Osteoblast (primary cell): ENCODE results near the gene SH3TC1. TPM values are rescaled to one million over a fixed set of nuclear protein-coding genes. Genes with fewer than 3 reads are reported as not detected.

Experiments used
- DNase-seq: peaks from one replicate; pipeline ENCODE4 v3.0.0; 2011; ENCODE audit warnings: low spot score, mixed read lengths; ENCODE audit not compliant: insufficient read length; ENCODE audit errors: missing footprints
- H2AFZ ChIP-seq: 2 replicates; pipeline ENCODE4 v1.6.0; 2011; ENCODE audit warnings: mild to moderate bottlenecking, low read length
- H3K27ac ChIP-seq: 2 replicates; pipeline ENCODE4 v1.5.1; 2011; ENCODE audit warnings: mild to moderate bottlenecking, low read depth, low read length, moderate library complexity
- H3K27me3 ChIP-seq: 2 replicates; pipeline ENCODE4 v1.6.0; 2012; ENCODE audit warnings: mild to moderate bottlenecking, control low read depth, inconsistent platforms, low read length, moderate library complexity; ENCODE audit not compliant: insufficient read depth
- H3K36me3 ChIP-seq: 2 replicates; pipeline ENCODE4 v1.5.1; 2011; ENCODE audit warnings: mild to moderate bottlenecking, low read length, control low read depth, moderate library complexity; ENCODE audit not compliant: insufficient read depth
- H3K4me1 ChIP-seq: 2 replicates; pipeline ENCODE4 v1.5.1; 2011; ENCODE audit warnings: mild to moderate bottlenecking, low read length, control low read depth, moderate library complexity; ENCODE audit not compliant: insufficient read depth
- H3K4me2 ChIP-seq: 2 replicates; pipeline ENCODE4 v1.6.0; 2011; ENCODE audit warnings: mild to moderate bottlenecking, low read length; ENCODE audit not compliant: insufficient read depth
- H3K4me3 ChIP-seq: fragments of 200-600 bp; sonication (generic); 3 replicates; pipeline ENCODE4 v1.5.1; 2012; ENCODE audit warnings: mild to moderate bottlenecking, low read length, inconsistent platforms; ENCODE audit not compliant: insufficient read depth
- H3K79me2 ChIP-seq: 2 replicates; pipeline ENCODE4 v1.6.0; 2012; ENCODE audit warnings: mild to moderate bottlenecking, low read length, control low read depth, inconsistent platforms; ENCODE audit not compliant: insufficient read depth
- H3K9me3 ChIP-seq: 2 replicates; pipeline ENCODE4 v1.5.1; 2011; ENCODE audit warnings: low read depth, low read length, control low read depth
- H4K20me1 ChIP-seq: 2 replicates; pipeline ENCODE4 v1.6.0; 2012; ENCODE audit warnings: mild to moderate bottlenecking, low read length, control low read depth; ENCODE audit not compliant: insufficient read depth
- total RNA-seq: library from RNA; depleted of rRNA; stranded (reverse); fragments of >200 nt; gene quantifications from 2 replicates; pipeline ENCODE4 v1.2.3, GENCODE V29; 2012
- TF ChIP-seq, protein P1 (sequence below): IDR thresholded peaks from 2 replicates; pipeline ENCODE4 v1.5.1; 2011; ENCODE audit warnings: mild to moderate bottlenecking, low read depth, low read length, moderate library complexity; ENCODE audit errors: extremely low read depth

The SH3TC1 gene
- total RNA-seq, 1 donor = 3.6 TPM

DNA sequence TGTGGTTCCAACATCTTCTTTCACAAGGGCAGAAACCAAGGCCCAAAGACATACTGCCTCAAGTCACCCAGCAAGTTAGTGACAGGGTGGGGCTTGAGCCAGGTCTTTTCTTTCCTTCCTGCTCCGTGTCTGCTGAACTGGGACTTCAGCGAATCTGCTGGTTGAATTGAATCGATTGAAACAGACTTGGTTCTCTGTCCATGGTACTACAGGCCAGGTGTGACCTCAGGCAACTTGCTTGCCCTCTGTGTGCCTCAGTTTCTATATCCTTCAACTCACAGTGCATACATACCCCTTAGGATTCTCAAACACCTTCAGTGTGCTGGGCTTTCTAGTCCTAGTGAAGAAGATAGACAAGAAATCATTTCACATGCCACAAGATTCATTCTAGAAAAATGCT, 38.5 kb upstream of the SH3TC1 start:
- Histone ChIP-seq H3K27me3 (peaks cover 36% of the 10 kb centered on the region), H3K4me3 (no peak overlapping the region), H3K36me3 (no peaks in the 10 kb centered on the region), H2AFZ (no peak overlapping the region), H3K79me2 (no peaks in the 10 kb centered on the region), H3K4me2 (no peak overlapping the region), H4K20me1 (no peaks in the 10 kb centered on the region), H3K27ac (no peak overlapping the region), H3K4me1 (peaks cover 10% of the 10 kb centered on the region), H3K9me3 (no peaks in the 10 kb centered on the region)
- TF ChIP-seq, protein P1, sequence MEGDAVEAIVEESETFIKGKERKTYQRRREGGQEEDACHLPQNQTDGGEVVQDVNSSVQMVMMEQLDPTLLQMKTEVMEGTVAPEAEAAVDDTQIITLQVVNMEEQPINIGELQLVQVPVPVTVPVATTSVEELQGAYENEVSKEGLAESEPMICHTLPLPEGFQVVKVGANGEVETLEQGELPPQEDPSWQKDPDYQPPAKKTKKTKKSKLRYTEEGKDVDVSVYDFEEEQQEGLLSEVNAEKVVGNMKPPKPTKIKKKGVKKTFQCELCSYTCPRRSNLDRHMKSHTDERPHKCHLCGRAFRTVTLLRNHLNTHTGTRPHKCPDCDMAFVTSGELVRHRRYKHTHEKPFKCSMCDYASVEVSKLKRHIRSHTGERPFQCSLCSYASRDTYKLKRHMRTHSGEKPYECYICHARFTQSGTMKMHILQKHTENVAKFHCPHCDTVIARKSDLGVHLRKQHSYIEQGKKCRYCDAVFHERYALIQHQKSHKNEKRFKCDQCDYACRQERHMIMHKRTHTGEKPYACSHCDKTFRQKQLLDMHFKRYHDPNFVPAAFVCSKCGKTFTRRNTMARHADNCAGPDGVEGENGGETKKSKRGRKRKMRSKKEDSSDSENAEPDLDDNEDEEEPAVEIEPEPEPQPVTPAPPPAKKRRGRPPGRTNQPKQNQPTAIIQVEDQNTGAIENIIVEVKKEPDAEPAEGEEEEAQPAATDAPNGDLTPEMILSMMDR = no peak
- DNase-seq = peak; percentile 29

DNA sequence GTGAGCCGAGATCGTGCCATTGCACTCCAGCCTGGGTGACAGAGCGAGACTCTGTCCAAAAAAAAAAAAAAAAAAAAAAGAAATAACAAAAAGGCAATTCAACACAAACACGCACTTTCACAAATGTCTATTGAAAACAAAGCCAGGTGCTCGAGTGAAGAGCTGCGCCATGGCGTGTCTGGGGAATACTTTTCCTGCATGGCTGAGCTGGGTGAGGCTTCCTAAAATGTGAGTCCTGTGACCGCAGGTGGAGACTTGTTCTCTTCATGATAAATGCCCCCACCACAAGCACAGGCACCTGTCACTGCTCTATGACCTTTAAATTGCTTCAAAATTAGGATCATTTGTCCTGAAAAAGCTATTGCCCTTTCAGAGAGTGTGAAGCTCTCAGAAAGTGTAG, 36.5 kb upstream of the SH3TC1 start:
- H4K20me1 ChIP-seq = no peaks in the 10 kb centered on the region
- H3K4me3 ChIP-seq = no peak overlapping the region
- no peaks in the 10 kb centered on the region for H3K79me2 ChIP-seq
- no peak overlapping the region for H3K27ac ChIP-seq
- H3K36me3 ChIP-seq = no peaks in the 10 kb centered on the region
- peak; percentile 36 for DNase-seq
- TF ChIP-seq, protein P1 = no peak
- no peak overlapping the region for H3K4me2 ChIP-seq
- peaks cover 10% of the 10 kb centered on the region for H3K4me1 ChIP-seq
- H3K9me3 ChIP-seq = no peaks in the 10 kb centered on the region
- no peak overlapping the region for H2AFZ ChIP-seq
- H3K27me3 ChIP-seq = peaks cover 30% of the 10 kb centered on the region

- Histone ChIP-seq H3K4me1 (peaks cover 10% of the 10 kb centered on the region), H3K4me3 (no peak overlapping the region), H4K20me1 (no peaks in the 10 kb centered on the region), H3K27me3 (peaks cover 26% of the 10 kb centered on the region), H3K79me2 (no peaks in the 10 kb centered on the region), H3K4me2 (no peak overlapping the region), H3K9me3 (no peaks in the 10 kb centered on the region), H2AFZ (no peak overlapping the region), H3K27ac (no peak overlapping the region), H3K36me3 (no peaks in the 10 kb centered on the region)
- DNase-seq = peak; percentile 8
- TF ChIP-seq, protein P1 = no peak
Measured at GRCh38 chr4:8163026-8163425, 36.1 kb upstream of the SH3TC1 start.

DNA sequence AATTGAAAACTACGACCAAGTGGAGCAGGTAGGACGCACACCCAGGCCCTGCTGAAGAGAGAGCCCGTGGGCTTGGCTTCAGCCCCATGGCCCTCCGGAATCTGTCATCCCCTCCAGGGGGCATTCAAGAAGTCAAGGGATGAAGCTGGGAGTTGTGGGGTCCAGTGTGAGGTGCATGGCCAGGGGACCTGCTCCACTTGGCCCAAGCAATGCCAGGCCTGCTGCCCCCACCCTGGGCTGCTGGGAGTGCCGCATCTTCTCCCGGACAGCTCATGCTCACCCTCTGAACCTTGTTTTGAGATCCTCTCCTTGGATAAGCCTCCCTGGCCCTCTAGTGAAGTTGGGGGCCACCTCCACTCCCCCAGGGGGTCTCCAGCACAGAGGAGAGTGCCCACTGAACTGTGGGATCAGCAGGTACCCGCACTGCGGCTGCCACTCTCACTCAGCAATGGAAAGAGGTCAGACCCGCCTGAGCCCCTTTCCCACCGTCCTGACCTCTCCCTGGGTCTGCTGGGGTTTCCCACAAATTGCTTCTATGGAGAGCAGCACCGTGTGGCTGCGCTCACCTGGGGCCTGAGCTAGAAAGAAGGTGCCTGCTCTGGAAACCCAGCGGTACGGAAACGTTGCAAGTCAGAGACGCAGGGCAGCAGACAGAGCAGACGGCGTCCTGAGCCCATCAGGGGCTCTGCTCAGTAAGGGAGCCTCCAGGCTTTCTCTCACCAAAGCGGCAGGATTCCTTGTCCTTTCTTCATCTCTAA, 35.5 kb upstream of the SH3TC1 start:
- Histone ChIP-seq H3K27ac (no peak overlapping the region), H3K79me2 (no peaks in the 10 kb centered on the region), H3K4me3 (no peak overlapping the region), H3K9me3 (peaks cover 4% of the 10 kb centered on the region), H3K4me2 (no peak overlapping the region), H3K36me3 (no peaks in the 10 kb centered on the region), H3K4me1 (peaks cover 4% of the 10 kb centered on the region), H3K27me3 (peaks cover 22% of the 10 kb centered on the region), H2AFZ (no peak overlapping the region), H4K20me1 (no peaks in the 10 kb centered on the region)
- DNase-seq = peak; percentile 14
- TF ChIP-seq, protein P1 = no peak
